Subcutaneous adipose tissue (tissue), 4 donors: ENCODE data around the gene VAMP2. TPM values are rescaled to one million over a fixed set of nuclear protein-coding genes. Genes with fewer than 3 reads are reported as not detected.

ENCODE experiments used
- total RNA-seq, 4 donors: library from RNA; depleted of rRNA; stranded (reverse); fragments of >200 nt; gene quantifications; one replicate each; pipeline ENCODE4 v1.1.0, GENCODE V29; 2016
- TF ChIP-seq, protein P1 (sequence below): fragments of 450-650 bp; IDR thresholded peaks from one replicate; pipeline ENCODE4 v1.5.1; 2016; ENCODE audit warnings: low read depth, mild to moderate bottlenecking, control low read depth, antibody characterized with exemption, moderate library complexity

Gene VAMP2
- total RNA-seq, 4 donors from 2014 or later: 18.6 to 45.2 (median 23.4) TPM

DNA sequence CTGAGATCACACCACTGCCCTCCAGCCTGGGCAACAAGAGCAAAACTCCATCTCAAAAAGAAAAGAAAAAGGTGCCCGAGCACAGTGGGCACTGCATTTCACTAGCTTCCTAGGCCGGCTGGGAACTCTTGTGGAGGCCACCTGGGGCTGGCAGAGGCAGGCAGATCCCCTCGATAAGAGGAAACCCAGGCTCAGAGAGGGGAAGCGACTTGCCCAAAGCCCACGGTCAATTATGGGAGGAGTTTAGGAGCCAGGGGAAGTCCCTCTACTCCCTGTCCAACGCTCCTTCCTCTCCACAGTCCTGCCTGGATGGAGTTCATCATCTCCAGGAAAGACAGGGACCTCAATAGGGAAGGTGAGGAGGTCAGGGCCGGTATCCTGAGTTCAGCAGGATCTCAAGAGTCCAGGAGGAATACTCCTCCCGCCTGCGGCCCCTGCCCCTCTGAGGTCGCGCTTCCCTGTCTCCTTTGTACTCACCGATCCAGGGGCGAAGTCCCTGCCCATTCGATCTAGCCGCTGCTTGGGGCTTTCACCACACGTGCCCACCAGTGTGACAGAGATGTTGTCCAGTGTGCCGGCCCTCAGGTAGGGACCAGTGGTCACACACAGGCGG, 45.3 kb downstream of the VAMP2 start:
- TF ChIP-seq, protein P1, sequence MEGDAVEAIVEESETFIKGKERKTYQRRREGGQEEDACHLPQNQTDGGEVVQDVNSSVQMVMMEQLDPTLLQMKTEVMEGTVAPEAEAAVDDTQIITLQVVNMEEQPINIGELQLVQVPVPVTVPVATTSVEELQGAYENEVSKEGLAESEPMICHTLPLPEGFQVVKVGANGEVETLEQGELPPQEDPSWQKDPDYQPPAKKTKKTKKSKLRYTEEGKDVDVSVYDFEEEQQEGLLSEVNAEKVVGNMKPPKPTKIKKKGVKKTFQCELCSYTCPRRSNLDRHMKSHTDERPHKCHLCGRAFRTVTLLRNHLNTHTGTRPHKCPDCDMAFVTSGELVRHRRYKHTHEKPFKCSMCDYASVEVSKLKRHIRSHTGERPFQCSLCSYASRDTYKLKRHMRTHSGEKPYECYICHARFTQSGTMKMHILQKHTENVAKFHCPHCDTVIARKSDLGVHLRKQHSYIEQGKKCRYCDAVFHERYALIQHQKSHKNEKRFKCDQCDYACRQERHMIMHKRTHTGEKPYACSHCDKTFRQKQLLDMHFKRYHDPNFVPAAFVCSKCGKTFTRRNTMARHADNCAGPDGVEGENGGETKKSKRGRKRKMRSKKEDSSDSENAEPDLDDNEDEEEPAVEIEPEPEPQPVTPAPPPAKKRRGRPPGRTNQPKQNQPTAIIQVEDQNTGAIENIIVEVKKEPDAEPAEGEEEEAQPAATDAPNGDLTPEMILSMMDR: no peak

DNA sequence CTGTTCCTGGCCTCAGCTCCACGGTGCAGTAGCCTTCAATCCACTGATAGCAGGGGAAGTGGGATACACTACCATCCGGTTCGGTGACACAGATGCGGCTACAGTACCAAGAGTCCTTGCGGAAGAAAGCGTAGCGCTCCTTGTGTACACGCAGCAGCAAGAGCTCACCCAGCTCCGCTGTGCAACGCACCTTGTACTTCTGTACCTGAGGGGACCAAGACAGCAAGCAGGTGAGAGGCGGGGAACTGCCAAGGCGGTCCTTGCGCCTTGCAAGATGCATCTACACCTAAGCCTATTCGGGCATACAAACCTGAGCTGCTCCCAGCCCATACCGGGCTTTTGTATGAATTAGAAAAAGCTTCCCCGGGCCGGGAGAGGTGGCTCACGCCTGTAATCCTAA, 46.0 kb downstream of the VAMP2 start:
- TF ChIP-seq, protein P1: no peak

DNA sequence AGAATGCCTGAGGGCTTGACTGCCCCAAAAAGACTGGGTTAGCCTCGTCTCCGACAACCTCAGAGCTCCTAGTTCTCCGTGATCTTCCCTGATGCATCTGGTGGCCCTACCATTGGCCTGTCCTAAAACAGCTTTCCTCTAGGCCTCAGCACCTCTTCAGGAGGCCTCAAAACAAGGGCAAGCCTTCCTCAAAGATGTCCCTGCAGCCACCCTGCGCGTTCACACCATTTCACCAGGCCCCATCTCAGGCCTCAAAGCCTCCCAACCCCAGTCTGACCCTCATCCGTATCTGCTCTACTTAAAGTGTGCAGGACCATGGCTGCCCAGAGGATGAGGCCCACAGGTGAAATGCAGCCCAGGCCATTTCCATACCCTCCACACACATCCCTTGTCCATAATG, 51.8 kb downstream of the VAMP2 start:
- TF ChIP-seq, protein P1: no peak

DNA sequence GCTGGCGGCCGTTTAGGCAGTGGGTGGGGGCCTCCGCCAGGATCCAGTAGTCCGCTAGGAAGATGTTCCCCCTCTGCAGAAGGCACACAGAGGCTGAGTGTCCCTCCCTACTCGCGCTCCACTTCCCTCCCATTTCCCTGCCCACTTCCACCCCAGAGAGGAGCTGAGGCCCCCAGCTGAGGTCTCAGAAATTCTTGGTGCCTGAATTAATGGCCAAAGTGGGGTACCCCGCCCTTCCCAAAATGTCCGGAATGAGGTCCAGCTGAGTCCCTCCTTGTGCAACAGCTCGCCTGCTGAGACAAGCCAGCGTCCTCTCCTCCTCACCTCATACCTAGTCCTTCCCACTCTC, 52.3 kb downstream of the VAMP2 start:
- TF ChIP-seq, protein P1: no peak

DNA sequence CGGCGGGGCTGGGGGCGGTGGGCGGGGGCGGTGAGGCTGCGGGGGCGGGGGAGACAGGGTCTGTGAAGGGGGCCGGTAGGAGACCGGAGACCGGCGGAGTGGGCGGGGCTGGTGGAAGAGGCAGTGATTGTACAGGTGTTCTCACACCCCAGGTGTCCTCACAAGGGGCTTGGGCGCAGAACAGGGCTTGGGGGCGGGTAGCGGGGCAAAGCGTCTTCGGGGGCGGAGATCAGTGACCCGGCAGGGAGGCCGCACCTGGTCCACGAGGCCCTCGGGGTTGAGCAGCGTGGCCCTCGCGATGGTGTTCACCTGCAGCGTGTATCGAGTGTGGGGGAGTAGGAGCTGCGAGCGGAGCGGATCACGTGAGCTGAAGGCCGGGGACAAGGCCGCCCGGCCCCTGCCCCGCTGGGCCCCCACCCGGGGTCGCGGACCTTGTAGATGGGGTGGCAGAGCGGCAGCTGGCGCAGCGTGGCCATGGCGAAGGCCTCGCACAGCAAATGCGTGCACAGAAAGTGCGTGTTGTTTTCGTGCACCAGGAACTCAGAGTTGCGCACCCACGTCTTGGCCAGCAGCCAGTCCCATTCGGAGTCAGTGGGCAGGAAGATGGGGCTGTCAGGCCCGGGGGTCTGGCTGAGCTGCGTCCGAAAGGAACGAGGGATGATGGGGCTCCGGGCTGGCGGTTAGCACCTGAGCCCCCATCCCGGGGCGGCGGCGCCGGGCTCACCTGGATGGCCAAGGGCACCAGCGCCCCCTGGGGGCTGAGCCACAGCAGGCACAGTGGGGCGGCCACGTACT, 52.9 kb downstream of the VAMP2 start:
- TF ChIP-seq, protein P1: no peak

Other genes starting within 250 kb of the VAMP2 start
- gene RNF227, start 246.7 kb downstream of the VAMP2 start, total RNA-seq: 1 to 10 TPM; 1.5 to 6.1 (median 2.8) TPM
- 1 to 10 TPM in 1 of 4 donors, under 1 TPM in 2, not detected in 1; 0.44 to 2.8 (median 0.51) TPM for gene KCNAB3, start 233.1 kb downstream of the VAMP2 start, total RNA-seq
- gene TRAPPC1, start 231.0 kb downstream of the VAMP2 start, total RNA-seq: 10 to 100 TPM; 28.8 to 43.5 (median 37.5) TPM
- 10 to 100 TPM in 3 of 4 donors, 1 to 10 TPM in 1; 7.5 to 27.3 (median 21.9) TPM for gene CNTROB, start 230.7 kb downstream of the VAMP2 start, total RNA-seq
- not detected for gene GUCY2D, start 160.3 kb downstream of the VAMP2 start, total RNA-seq
- 10 to 100 TPM in 2 of 4 donors, 1 to 10 TPM in 2; 4.9 to 36.4 (median 10.9) TPM for gene ALOX15B, start 123.9 kb downstream of the VAMP2 start, total RNA-seq
- gene ALOX12B, start 75.2 kb downstream of the VAMP2 start, total RNA-seq: not detected
- not detected for gene ALOXE3, start 44.4 kb downstream of the VAMP2 start, total RNA-seq
- not detected for gene HES7, start 38.8 kb downstream of the VAMP2 start, total RNA-seq
- gene PER1, start 10.5 kb downstream of the VAMP2 start, total RNA-seq: 100 to 1,000 TPM in 3 of 4 donors, 10 to 100 TPM in 1; 95.2 to 186 (median 121) TPM
- 10 to 100 TPM; 14.3 to 23.8 (median 20.4) TPM for gene TMEM107, start 13.4 kb upstream of the VAMP2 start, total RNA-seq
- 10 to 100 TPM in 2 of 4 donors, 1 to 10 TPM in 2; 2.9 to 10.4 (median 9.3) TPM for gene BORCS6, start 27.2 kb upstream of the VAMP2 start, total RNA-seq
- 1 to 10 TPM in 3 of 4 donors, not detected in 1; 1.3 to 3.4 (median 2.2) TPM for gene AURKB, start 47.6 kb upstream of the VAMP2 start, total RNA-seq
- gene CTC1, start 85.1 kb upstream of the VAMP2 start, total RNA-seq: 10 to 100 TPM; 11.6 to 17.6 (median 14.9) TPM
- 10 to 100 TPM in 3 of 4 donors, 1 to 10 TPM in 1; 7.5 to 20.9 (median 12.0) TPM for gene PFAS, start 86.3 kb upstream of the VAMP2 start, total RNA-seq
- 10 to 100 TPM; 16.5 to 23.2 (median 19.0) TPM for gene RANGRF, start 125.7 kb upstream of the VAMP2 start, total RNA-seq
- gene SLC25A35, start 132.5 kb upstream of the VAMP2 start, total RNA-seq: 1 to 10 TPM; 1.7 to 8.1 (median 2.4) TPM
- 10 to 100 TPM; 20.3 to 73.1 (median 36.9) TPM for gene ARHGEF15, start 147.3 kb upstream of the VAMP2 start, total RNA-seq
- gene ODF4, start 176.9 kb upstream of the VAMP2 start, total RNA-seq: not detected
- 1,000 to 10,000 TPM; 2,871 to 4,677 (median 3,762) TPM for gene RPL26, start 220.2 kb upstream of the VAMP2 start, total RNA-seq
- not detected for gene RNF222, start 234.9 kb upstream of the VAMP2 start, total RNA-seq